NCI-H524 treated with DMSO at 0.1 percent for 48 hours (cell line): ENCODE results near the gene SLC25A23.
"Not testable (repeated sequence)": the region's sequence is repeated elsewhere in the genome, so short reads cannot be mapped to it uniquely, and the experiment has no call there.

Experiments used
- DNase-seq: peaks from one replicate; lab custom pipeline; 2025; lab: John Stamatoyannopoulos, UW

SLC25A23 gene

DNA sequence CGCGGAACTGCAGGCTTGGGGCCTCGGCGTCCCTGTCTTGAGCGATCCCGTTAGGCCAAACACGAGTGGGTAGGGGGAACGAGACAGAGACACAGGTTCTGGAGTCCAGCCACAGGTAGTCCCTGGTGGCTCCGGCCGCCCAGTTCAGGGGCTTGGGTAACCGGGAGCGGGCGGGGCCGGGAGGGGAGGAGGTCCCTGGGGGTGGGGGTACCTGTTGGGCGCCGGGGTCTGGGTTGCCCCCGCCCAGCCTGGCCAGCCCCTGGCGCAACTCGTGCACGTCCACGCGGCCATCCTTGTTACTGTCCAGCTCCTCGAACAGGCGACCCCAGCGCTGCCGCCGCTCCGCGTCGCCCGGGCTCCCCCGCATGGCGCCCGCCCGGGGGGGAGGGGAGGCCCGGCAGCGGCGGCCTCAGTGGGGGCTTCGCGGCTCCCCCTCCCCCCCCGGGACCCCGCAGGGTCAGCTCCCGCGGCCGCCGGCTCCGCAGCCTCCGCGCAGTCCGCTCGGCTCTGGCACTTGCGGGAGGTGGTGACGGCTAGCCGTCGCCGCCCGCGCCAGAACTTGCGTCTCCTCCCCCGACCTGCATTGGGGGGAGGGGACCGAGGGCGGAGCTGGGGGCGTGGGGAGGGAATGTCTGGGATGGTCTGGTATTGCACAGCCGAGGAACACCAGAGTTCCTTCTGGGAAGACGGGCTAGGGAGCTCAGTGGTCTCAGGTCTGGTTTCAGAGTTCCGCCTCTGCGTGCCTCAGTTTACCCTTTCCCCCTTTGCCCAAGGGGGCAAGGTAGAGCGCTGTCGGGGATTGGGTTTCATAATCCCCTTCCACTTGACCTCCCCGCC, at the start of gene SLC25A23:
Gene SLC25A23 (minus strand): TSS at position 531 of the 837 bp plus-strand sequence. CDS start 164 bp downstream, at position 367.
- no peak for DNase-seq

GRCh38 chr19:6508028-6508771, 48.6 kb upstream of the SLC25A23 start:
- not testable (repeated sequence) for DNase-seq

DNA sequence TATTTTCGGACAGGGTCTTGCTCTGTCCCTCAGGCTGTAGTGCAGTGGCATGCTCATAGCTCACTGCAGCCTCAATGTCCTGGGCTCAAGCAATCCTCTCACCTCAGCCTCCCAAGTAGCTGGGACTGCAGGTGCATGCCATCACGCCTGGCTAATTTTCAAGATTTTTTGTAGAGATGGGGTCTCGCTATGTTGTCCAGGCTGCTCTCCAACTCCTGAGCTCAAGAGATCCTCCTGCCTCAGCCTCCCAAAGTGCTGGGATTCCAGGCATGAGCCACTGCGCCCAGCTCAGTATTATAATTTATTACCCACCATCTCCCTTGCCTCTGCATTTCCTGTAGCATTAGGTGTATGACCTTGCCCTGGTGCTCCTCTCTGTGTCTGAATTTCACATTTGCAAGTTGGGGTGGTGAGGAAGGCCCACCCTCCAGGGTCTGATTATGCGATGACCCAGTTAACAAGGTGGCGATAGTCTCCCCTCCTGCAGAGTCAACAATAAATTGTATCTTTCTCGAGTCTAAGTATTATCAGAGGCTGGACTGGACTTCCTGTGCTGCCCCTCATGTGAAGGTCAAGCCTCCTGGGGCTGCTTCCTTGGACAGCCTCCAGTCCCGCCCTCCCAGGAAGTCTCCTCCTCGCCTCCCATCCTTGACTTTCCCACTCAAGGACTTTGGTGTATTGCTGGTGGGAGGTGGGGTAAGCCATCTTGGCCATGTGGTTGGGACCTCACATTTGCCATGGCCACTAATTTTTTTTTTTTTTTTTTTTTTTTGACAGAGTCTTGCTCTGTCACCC, 44.0 kb upstream of the SLC25A23 start:
- no peak for DNase-seq

DNA sequence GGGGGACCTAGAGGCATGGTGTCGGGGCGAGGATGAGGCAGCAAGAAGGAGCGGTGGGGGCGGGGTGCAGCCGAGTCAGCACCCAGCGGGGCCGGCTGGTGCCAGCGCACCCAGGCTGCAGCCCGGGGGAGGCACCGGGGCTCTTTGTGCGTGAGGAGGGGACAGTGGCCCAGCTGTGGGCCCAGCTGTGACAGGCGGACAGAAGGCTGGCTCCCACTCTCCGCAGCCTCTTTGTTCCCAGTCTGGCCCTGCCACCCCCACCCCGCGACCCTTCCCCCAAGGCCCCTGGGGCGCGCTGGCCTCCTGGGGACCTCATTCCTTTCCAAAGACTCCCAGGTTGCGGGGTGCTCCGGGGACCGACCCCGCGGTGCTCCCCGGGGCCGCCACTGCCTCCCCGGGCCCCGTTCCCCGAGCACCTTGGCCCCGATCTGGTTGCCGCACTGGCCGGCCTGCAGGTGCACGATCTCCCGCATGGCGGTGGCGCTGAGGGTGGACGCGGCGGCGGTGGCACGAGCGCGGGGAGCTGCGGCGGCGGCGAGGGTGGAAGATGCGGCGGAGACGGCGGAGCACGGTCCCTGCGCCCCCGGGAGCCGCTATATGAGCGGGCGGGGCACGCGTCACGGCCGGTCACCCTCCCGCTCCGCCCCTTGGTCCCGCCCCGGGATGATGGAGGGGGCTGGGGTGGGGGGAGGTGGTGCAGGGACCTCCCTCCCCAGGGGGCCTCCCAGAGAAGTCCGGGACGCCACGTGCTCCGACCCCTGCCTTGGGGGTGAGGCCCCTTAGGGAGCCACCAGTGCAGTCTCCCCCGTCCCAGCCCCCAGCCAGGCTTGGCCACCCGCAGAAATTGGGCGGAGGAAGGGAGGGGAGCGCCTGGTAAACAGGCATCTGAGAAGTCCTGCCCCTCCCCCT, 42.4 kb upstream of the SLC25A23 start, which contains the start of gene TUBB4A:
Gene TUBB4A (minus strand): TSS at position 570 of the 909 bp plus-strand sequence. CDS start 97 bp downstream, at position 473.
- DNase-seq: no peak

DNA sequence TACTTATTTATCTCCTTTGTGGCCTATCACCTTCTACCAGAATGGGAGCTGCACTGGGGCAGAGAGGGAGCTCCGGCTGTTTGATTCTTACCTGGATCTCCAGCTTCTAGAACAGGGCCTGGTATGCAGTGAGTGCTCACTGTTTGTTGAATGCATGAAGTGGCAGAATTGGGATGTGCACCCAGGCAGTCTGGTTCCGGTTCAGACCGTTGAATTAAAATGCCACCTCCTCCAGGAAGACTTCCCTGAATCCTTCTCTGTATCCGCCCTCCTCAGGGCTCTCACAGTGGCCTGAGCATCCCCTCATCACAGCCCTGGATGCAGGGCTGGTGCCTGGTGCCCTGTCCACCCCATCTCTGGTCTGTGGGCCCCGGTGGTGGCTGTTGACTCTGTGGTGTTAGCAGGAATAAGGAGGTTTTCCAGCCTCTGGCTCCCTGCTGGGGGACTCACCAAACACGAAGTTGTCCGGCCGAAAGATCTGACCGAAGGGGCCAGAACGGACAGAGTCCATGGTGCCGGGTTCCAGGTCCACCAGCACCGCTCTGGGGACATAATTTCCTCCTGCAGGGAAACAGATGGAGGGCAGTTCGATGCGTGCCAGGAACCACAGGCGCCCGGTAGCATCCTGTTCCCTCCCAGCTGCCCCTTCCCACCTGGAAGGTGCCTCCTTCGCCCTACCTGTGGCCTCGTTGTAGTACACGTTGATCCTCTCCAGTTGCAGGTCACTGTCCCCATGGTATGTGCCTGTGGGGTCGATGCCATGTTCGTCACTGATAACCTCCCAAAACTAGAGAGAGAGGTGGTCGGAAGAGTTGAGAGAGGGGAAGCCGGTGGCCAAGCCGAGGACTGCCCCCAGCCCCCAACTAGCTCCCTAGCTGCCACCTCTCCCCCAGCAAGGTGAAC, 41.5 kb upstream of the SLC25A23 start:
- DNase-seq: no peak

DNA sequence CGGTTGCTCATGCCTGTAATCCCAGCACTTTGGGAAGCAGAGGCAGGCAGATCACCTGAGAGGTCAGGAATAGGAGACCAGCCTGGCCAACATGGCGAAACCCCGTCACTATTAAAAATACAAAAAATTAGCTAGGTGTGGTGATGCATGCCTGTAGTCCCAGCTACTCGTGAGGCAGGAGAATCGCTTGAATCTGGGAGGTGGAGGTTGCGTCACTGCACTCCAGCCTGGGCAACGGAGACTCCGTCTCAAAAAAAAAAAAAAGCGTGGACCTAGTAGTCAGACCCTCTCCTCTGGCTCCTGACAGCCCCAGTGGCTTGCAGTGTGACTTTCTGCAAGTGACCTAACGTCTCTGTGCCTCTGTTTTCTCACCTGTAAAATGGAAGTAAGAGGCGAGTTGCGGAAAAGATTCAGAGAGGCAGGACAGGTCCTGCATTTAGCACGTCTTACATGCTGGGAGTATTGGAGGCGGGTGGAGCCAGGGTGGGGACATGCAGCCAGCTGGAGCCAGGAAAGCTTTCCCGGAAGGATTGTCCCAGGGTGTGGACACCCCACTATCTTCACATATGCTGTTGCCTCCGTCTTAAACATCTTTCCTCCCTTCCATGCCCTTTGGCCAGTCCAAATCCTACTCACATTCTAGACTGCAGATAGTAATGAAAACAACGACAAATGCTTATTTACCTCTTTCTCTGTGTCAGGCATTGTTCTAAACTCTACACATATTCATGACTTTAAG, 39.6 kb upstream of the SLC25A23 start:
- no peak for DNase-seq

- DNase-seq: no peak
These were observed 38.9 kb upstream of the SLC25A23 start for GRCh38 chr19:6498294-6499036.

GRCh38 chr19:6495947-6496346, 36.4 kb upstream of the SLC25A23 start:
- no peak for DNase-seq

DNA sequence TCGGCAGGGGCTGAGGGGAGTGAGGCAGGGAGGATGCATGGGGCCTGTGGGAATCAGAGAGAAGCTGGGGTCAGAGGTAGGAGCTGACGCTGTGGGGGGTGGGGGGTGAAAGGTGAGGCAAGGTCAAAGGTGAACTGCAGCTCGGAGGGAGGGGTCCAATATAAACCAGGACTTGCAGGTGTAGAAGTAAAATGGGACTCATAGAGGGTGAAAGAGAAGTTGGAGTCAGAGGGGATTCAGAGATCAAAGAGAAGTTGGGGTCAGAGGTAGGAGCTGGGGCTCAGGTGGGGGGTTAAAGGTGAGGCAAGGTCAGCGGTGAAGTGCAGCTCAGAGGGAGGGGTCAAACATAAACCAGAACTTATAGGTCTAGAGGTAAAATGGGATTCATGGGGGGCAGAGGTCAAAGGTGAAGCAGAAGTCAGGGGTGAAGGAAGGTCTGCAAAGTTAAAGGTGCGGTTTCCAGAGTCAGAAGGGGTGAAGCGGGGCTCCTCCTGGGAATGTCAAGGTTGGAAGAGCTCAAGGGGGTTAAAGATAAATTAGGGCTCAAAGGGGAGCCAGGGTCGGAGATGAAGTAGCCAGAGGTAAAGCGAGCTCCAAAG, 34.9 kb upstream of the SLC25A23 start:
- DNase-seq: no peak

DNA sequence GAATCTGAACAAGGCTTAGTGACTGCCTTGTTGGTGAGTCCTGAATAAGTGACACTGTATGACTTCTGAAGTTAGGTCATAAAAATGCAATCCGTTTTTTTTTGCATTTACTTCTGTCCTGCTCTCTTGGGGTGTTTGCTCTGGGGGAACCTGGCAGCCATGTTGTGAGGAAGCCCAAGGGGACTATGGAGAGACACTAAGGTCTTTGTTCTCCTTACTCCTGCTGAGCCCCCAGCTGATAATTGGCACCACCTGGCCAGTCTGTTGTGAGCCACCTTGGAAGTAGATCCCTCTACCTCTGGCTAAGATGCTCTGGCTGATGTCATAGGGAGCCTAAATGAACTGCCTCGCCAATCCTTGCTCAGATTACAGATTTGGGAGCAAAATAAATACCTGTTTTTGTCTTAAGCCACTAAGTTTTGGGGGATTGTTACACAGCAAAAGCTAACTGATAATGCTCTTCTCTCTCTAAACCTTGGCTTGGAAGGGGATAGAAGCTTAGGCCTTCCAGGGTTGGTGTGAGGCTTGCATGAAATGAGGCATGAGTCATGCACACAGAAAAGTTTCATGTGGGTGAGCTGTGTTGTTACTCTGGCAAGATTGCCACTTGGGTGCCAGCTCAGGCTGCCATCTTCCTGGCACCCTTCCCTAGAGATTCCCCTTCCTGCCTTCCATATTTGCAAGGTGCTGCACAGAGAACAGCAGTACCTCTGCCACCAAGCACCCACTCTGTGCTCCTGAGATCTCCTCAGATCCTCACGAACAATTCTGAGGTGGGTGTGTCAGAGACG, 32.4 kb upstream of the SLC25A23 start:
- no peak for DNase-seq

DNA sequence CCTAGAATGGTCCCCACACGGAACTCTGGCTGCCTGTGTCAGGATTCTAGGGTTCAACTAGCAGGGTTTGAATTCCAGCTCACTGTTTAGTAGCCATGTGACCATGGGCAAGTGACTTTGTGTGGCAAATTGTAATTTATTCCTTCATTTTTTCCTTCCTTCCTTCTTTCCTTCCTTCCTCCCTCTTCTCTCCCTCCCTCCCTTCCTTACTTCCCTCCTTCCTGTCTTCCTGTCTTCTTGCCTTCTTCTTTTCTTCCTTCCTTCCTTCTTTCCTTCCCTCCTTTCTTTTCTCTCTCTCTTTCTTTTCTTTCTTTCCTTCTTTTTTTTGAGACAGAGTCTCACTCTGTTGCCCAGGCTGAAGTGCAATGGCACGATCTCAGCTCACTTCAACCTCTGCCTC, 30.5 kb upstream of the SLC25A23 start:
- no peak for DNase-seq

GRCh38 chr19:6489278-6490061, 29.9 kb upstream of the SLC25A23 start:
- no peak for DNase-seq

GRCh38 chr19:6484831-6485230, 25.2 kb upstream of the SLC25A23 start:
- no peak for DNase-seq

- DNase-seq: no peak
These were observed 24.6 kb upstream of the SLC25A23 start for GRCh38 chr19:6484230-6484629.

DNA sequence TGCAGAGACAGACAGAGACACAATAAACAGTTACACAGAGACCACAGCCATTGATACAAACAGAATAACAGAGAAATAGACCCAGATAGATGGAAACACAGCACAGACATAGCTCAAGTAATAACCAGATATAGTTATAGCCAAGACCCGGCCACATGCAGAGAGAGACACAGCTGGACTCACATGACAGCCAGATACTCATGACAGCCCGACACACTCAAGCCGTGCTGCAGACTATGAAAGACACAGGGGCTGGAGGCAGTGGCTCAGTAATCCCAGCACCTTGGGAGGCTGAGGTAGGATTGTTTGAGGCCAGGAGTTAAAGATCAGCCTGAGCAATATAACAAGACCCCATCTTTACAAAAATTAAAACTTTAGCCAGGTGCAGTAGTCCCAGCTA, 23.6 kb upstream of the SLC25A23 start:
- no peak for DNase-seq

GRCh38 chr19:6482343-6482686, 22.7 kb upstream of the SLC25A23 start:
- no peak for DNase-seq
